ENCODE measurements around the gene CLIP4.

DNA sequence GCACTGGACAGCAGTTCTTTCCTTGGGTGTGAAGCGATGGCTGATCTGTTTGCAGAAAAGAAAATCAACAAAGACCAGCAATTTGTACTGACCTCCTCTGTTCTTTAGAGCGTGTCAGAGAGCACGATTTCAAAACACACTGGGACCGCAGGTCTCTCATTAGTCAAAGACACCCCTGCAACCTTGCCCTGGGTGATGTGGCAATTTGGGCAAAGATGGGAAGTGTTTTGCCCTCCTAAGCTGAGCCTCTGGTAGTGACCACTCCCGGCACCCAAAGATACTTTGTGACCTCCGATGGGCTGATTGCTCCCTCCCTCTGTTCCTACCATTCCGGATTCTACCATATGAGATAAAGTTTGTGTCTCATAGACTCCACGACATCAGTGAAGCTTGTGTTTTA lies 18.2 kb upstream of the CLIP4 start:
- TF ChIP-seq EP300 (IDR thresholded peaks at IDR 0.05), result no peak
- TF ChIP-seq CTCF (IDR thresholded peaks at IDR 0.05), result no peak

Measured in ovary (tissue), 3 donors.